Measurements from ENCODE around the gene TMEM156. TPM values are rescaled to one million over a fixed set of nuclear protein-coding genes. Genes with fewer than 3 reads are reported as not detected.
"Not testable (repeated sequence)": the region's sequence is repeated elsewhere in the genome, so short reads cannot be mapped to it uniquely, and the experiment has no call there.

Gene TMEM156
- total RNA-seq, 1 experiment from 2014 or later: not detected

GRCh38 chr4:39021631-39022030 lies 10.6 kb downstream of the TMEM156 start:
- in situ Hi-C loops (cut with HindIII; ENCODE audit: low pct_unique_long_range_greater_than_20kb, low sequenced_read_pairs): no loop called here
- DNase-seq (ENCODE audit: low read depth, low spot score): no peak

GRCh38 chr4:39020130-39020529 lies 12.1 kb downstream of the TMEM156 start:
- no peak for DNase-seq (ENCODE audit: low read depth, low spot score)
- in situ Hi-C loops (cut with HindIII; ENCODE audit: low pct_unique_long_range_greater_than_20kb, low sequenced_read_pairs): no loop called here

GRCh38 chr4:39014028-39014427 lies 18.2 kb downstream of the TMEM156 start:
- in situ Hi-C loops (cut with HindIII; ENCODE audit: low pct_unique_long_range_greater_than_20kb, low sequenced_read_pairs): no loop called here
- DNase-seq (ENCODE audit: low read depth, low spot score): no peak

GRCh38 chr4:39004758-39005157 lies 27.5 kb downstream of the TMEM156 start:
- no peak for DNase-seq (ENCODE audit: low read depth, low spot score)
- in situ Hi-C loops (cut with HindIII; ENCODE audit: low pct_unique_long_range_greater_than_20kb, low sequenced_read_pairs): no loop called here

- in situ Hi-C loops (cut with HindIII; ENCODE audit: low pct_unique_long_range_greater_than_20kb, low sequenced_read_pairs); DNase-seq (ENCODE audit: low read depth, low spot score): not testable (repeated sequence)
These were observed 30.2 kb downstream of the TMEM156 start for GRCh38 chr4:39002058-39002457.

- DNase-seq (ENCODE audit: low read depth, low spot score): no peak
- in situ Hi-C loops (cut with HindIII; ENCODE audit: low pct_unique_long_range_greater_than_20kb, low sequenced_read_pairs): no loop called here
These were observed 36.6 kb downstream of the TMEM156 start for GRCh38 chr4:38995660-38996005.

GRCh38 chr4:38994135-38994534 lies 38.1 kb downstream of the TMEM156 start:
- in situ Hi-C loops (cut with HindIII; ENCODE audit: low pct_unique_long_range_greater_than_20kb, low sequenced_read_pairs): no loop called here
- DNase-seq (ENCODE audit: low read depth, low spot score): no peak

- in situ Hi-C loops (cut with HindIII; ENCODE audit: low pct_unique_long_range_greater_than_20kb, low sequenced_read_pairs): no loop called here
- peak; percentile 45 for DNase-seq (ENCODE audit: low read depth, low spot score)
These were observed 38.5 kb downstream of the TMEM156 start for GRCh38 chr4:38993683-38994082.

- no peak for DNase-seq (ENCODE audit: low read depth, low spot score)
- in situ Hi-C loops (cut with HindIII; ENCODE audit: low pct_unique_long_range_greater_than_20kb, low sequenced_read_pairs): no loop called here
These were observed 42.0 kb downstream of the TMEM156 start for GRCh38 chr4:38990241-38990640.

- no peak for DNase-seq (ENCODE audit: low read depth, low spot score)
- in situ Hi-C loops (cut with HindIII; ENCODE audit: low pct_unique_long_range_greater_than_20kb, low sequenced_read_pairs): no loop called here
These were observed 42.7 kb downstream of the TMEM156 start for GRCh38 chr4:38989487-38989886.

GRCh38 chr4:38988353-38988752 lies 43.9 kb downstream of the TMEM156 start:
- in situ Hi-C loops (cut with HindIII; ENCODE audit: low pct_unique_long_range_greater_than_20kb, low sequenced_read_pairs); DNase-seq (ENCODE audit: low read depth, low spot score): not testable (repeated sequence)

GRCh38 chr4:38987491-38987890 lies 44.7 kb downstream of the TMEM156 start:
- DNase-seq (ENCODE audit: low read depth, low spot score): no peak
- in situ Hi-C loops (cut with HindIII; ENCODE audit: low pct_unique_long_range_greater_than_20kb, low sequenced_read_pairs): no loop called here

- DNase-seq (ENCODE audit: low read depth, low spot score): no peak
- in situ Hi-C loops (cut with HindIII; ENCODE audit: low pct_unique_long_range_greater_than_20kb, low sequenced_read_pairs): no loop called here
These were observed 46.7 kb downstream of the TMEM156 start for GRCh38 chr4:38985410-38986100.

GRCh38 chr4:38983787-38984598 lies 48.2 kb downstream of the TMEM156 start:
- no peak for DNase-seq (ENCODE audit: low read depth, low spot score)
- in situ Hi-C loops (cut with HindIII; ENCODE audit: low pct_unique_long_range_greater_than_20kb, low sequenced_read_pairs): no loop called here

- in situ Hi-C loops (cut with HindIII; ENCODE audit: low pct_unique_long_range_greater_than_20kb, low sequenced_read_pairs): no loop called here
- DNase-seq (ENCODE audit: low read depth, low spot score): no peak
These were observed 48.9 kb downstream of the TMEM156 start for GRCh38 chr4:38983291-38983690.

- in situ Hi-C loops (cut with HindIII; ENCODE audit: low pct_unique_long_range_greater_than_20kb, low sequenced_read_pairs): no loop called here
- no peak for DNase-seq (ENCODE audit: low read depth, low spot score)
These were observed 49.7 kb downstream of the TMEM156 start for GRCh38 chr4:38982361-38983095.

- in situ Hi-C loops (cut with HindIII; ENCODE audit: low pct_unique_long_range_greater_than_20kb, low sequenced_read_pairs): no loop called here
- no peak for DNase-seq (ENCODE audit: low read depth, low spot score)
These were observed 51.1 kb downstream of the TMEM156 start for GRCh38 chr4:38980903-38981676.
